HG02588 (cell line): ENCODE measurements around the gene TLCD1.
A peak's percentile ranks its signal among the peaks of the same experiment; 100 is the strongest.
"Not testable (repeated sequence)": the region's sequence is repeated elsewhere in the genome, so short reads cannot be mapped to it uniquely, and the experiment has no call there.

ENCODE experiments used
- ATAC-seq: cut with Tn5 transposase; IDR thresholded peaks from one replicate; pipeline ENCODE4 v1.9.1; 2021; ENCODE audit warnings: mild to moderate bottlenecking, moderate library complexity; ENCODE audit not compliant: unreplicated experiment

The TLCD1 gene

GRCh38 chr17:28729950-28730330 lies 3.9 kb upstream of the TLCD1 start:
- ATAC-seq, result no peak

- ATAC-seq, result peak; percentile 41
Measured at GRCh38 chr17:28728364-28729200, 2.5 kb upstream of the TLCD1 start, which contains the start of gene NEK8. Gene NEK8, plus strand, starts transcription at chr17:28728788. Its CDS starts 26 bp downstream, at chr17:28728814.

- peak; percentile 34 for ATAC-seq
Measured at GRCh38 chr17:28726627-28727491, 826 bp upstream of the TLCD1 start.

GRCh38 chr17:28725660-28726225 lies 290 bp downstream of the TLCD1 start:
- no peak for ATAC-seq

- ATAC-seq, result no peak
Measured at GRCh38 chr17:28725166-28725659, 820 bp downstream of the TLCD1 start.

- no peak for ATAC-seq
Measured at GRCh38 chr17:28724500-28725165, 1.4 kb downstream of the TLCD1 start.

- ATAC-seq, result not testable (repeated sequence)
Measured at GRCh38 chr17:28723836-28724499, 2.1 kb downstream of the TLCD1 start.

- ATAC-seq, result no peak
Measured at GRCh38 chr17:28723159-28723835, 2.7 kb downstream of the TLCD1 start.

- no peak for ATAC-seq
Measured at GRCh38 chr17:28722417-28723158, 3.4 kb downstream of the TLCD1 start.

GRCh38 chr17:28720997-28721329 lies 5.1 kb downstream of the TLCD1 start:
- not testable (repeated sequence) for ATAC-seq

- ATAC-seq, result no peak
Measured at GRCh38 chr17:28720247-28720996, 5.6 kb downstream of the TLCD1 start.

GRCh38 chr17:28719021-28719433 lies 7.0 kb downstream of the TLCD1 start:
- ATAC-seq, result no peak

GRCh38 chr17:28718333-28719020 lies 7.6 kb downstream of the TLCD1 start:
- ATAC-seq, result no peak

GRCh38 chr17:28717578-28718332 lies 8.3 kb downstream of the TLCD1 start, which contains the start of gene RAB34:
Gene RAB34, minus strand, starts transcription at chr17:28717868. Its CDS starts 602 bp downstream, at chr17:28717266.
- ATAC-seq, result no peak

GRCh38 chr17:28716740-28717577 lies 9.1 kb downstream of the TLCD1 start:
- no peak for ATAC-seq

GRCh38 chr17:28715217-28715616 lies 10.8 kb downstream of the TLCD1 start:
- ATAC-seq, result no peak
